BE2C (cell line): ENCODE data around the gene CFAP107.

ENCODE experiments used
- DNase-seq: peaks from one replicate; pipeline ENCODE4 v3.0.0-alpha.2; 2020
- H3K27me3 ChIP-seq: fragments of 250-450 bp; sonication (Bioruptor Pico); 2 replicates; pipeline ENCODE4 v1.5.1; 2020; ENCODE audit warnings: mild to moderate bottlenecking
- H3K36me3 ChIP-seq: fragments of 250-450 bp; sonication (Bioruptor Pico); 2 replicates; pipeline ENCODE4 v1.5.1; 2020; ENCODE audit warnings: mild to moderate bottlenecking
- H3K4me1 ChIP-seq: fragments of 250-450 bp; sonication (Bioruptor Pico); 2 replicates; pipeline ENCODE4 v1.5.1; 2020
- H3K4me3 ChIP-seq: 2 replicates; pipeline ENCODE4 v1.5.1; 2011; ENCODE audit warnings: low read depth, low read length
- H3K9me3 ChIP-seq: fragments of 250-450 bp; sonication (Bioruptor Pico); 2 replicates; pipeline ENCODE4 v1.5.1; 2020
- TF ChIP-seq, protein P1 (sequence below): IDR thresholded peaks from 2 replicates; pipeline ENCODE4 v1.5.1; 2012; ENCODE audit warnings: mild to moderate bottlenecking, low read depth, low read length

CFAP107 gene

DNA sequence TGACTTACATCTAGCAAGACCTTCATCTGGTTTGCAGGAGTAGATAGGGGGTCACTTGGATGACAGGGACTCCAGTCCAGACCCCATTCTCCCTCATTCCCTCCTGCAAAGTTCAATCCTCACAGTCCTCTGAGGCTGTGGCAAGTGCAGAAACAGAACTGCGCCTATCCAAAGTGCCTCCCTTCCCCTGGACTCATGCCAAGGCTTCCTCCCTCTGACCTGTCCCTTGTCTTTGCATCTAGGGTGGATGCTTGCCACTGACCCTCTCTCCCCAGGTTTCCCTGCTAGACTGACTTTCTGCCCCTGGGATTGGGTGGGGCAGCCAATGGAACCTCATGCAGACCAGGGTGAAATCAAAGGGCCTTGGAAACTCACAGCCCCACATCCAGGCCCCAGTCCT is 63.9 kb downstream of the CFAP107 start:
- TF ChIP-seq, protein P1, sequence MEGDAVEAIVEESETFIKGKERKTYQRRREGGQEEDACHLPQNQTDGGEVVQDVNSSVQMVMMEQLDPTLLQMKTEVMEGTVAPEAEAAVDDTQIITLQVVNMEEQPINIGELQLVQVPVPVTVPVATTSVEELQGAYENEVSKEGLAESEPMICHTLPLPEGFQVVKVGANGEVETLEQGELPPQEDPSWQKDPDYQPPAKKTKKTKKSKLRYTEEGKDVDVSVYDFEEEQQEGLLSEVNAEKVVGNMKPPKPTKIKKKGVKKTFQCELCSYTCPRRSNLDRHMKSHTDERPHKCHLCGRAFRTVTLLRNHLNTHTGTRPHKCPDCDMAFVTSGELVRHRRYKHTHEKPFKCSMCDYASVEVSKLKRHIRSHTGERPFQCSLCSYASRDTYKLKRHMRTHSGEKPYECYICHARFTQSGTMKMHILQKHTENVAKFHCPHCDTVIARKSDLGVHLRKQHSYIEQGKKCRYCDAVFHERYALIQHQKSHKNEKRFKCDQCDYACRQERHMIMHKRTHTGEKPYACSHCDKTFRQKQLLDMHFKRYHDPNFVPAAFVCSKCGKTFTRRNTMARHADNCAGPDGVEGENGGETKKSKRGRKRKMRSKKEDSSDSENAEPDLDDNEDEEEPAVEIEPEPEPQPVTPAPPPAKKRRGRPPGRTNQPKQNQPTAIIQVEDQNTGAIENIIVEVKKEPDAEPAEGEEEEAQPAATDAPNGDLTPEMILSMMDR = no peak
- DNase-seq = no peak
- H3K27me3 ChIP-seq = no peaks in the 10 kb centered on the region
- H3K4me1 ChIP-seq = no peaks in the 10 kb centered on the region
- no peaks in the 10 kb centered on the region for H3K9me3 ChIP-seq
- no peak overlapping the region for H3K4me3 ChIP-seq
- no peaks in the 10 kb centered on the region for H3K36me3 ChIP-seq

DNA sequence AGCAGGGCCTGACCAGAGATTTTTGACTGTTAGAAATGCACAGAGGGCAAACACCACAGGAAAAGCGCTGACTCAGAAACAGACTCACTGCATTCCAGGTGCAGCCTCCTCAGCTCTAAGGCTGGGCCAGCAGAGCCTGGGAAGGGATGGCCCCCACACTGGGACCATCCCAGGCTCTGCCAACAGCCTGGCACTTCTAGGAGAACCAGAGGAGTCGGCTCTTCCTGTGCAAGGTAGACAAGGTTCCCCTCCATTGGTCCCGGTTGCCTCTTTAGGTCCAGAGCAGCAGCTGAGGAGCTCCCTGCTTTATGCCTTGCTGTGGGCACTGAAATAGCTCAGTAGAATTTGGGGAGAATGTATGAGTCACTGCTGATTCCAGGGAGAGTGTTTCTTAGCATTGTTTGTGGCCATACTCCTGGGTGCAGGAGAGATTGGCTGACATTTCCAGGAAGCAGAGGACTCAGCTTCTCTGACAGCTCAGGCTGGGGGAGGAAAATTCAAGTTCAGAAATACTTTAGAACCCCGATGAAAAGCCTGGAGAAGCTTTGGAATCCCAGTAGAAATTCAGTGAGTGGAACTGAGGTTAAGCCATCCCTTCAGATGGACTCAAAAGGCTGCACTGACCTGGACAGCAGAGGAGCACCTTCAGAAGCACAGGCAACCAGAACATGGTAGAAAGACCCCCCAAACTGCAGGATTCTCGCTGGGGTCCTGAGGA is 64.8 kb downstream of the CFAP107 start:
- Histone ChIP-seq H3K4me3 (no peak overlapping the region), H3K36me3 (no peaks in the 10 kb centered on the region), H3K9me3 (no peaks in the 10 kb centered on the region), H3K27me3 (no peaks in the 10 kb centered on the region), H3K4me1 (no peaks in the 10 kb centered on the region)
- TF ChIP-seq, protein P1 = no peak
- DNase-seq = no peak

DNA sequence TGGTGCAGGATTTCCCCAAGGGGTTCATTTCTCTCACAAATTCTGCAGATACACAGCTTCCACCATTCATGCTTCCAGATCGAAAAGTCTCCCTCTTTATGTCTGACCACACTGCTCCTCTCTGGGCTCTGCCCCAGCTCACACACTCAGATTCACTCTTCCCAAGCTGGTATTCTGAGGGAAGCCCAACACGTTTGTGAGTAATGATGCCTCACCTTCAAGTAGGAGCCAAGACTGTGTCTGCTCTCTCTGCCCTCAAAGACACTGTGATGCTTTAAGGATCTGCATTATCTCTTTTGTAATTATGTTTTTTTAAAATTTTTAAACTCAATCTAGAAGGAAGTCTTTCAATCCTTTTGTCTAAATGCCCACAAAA is 65.4 kb downstream of the CFAP107 start:
- no peaks in the 10 kb centered on the region for H3K9me3 ChIP-seq
- no peaks in the 10 kb centered on the region for H3K27me3 ChIP-seq
- DNase-seq = no peak
- H3K4me3 ChIP-seq = no peak overlapping the region
- H3K36me3 ChIP-seq = no peaks in the 10 kb centered on the region
- no peaks in the 10 kb centered on the region for H3K4me1 ChIP-seq
- TF ChIP-seq, protein P1 = no peak
